HCT116 (cell line): ENCODE results near the gene MLEC. TPM values are rescaled to one million over a fixed set of nuclear protein-coding genes. Genes with fewer than 3 reads are reported as not detected.

Experiments used
- ATAC-seq: fragments of 200-7000 bp; cut with Tn5 transposase; 2 replicates; pipeline ENCODE4 v1.9.1; 2020; ENCODE audit warnings: mild to moderate bottlenecking, moderate library complexity
- BruUV-seq: library from RNA; stranded (reverse); fragments of 400-500 nt; replicated peaks from 2 replicates; lab custom pipeline; 2021; lab: Mats Ljungman, UMichigan
- CTCF ChIA-PET: fragments of 300-600 bp; sonication (Branson Sonifier 250); formaldehyde crosslinking; loops from one replicate; lab custom pipeline; 2021; ENCODE audit warnings: antibody characterized with exemption; lab: Charles Lee
- POLR2A ChIA-PET: fragments of 300-600, 350-600 bp; sonication (Branson Sonifier 250); formaldehyde crosslinking; loops from one replicate; lab custom pipeline; 2021; ENCODE audit warnings: antibody characterized with exemption; lab: Charles Lee
- RAD21 ChIA-PET, 2 experiments: fragments of 300-600 bp; sonication (Branson Sonifier 250); formaldehyde crosslinking; loops; one replicate each; lab custom pipeline; 2023; ENCODE audit warnings: low total read pairs in 2 of 2; ENCODE audit not compliant: uncharacterized antibody in 2 of 2, unreplicated experiment in 2 of 2, low non-redundant PET in 1 of 2; lab: Charles Lee
- DNase-seq: peaks from one replicate; pipeline ENCODE4 v3.0.0-alpha.2; 2010; ENCODE audit warnings: low read depth, low spot score
- H2AFZ ChIP-seq: fragments of 200-600 bp; shearing (Covaris generic), sonication (generic); 2 replicates; pipeline ENCODE4 v1.6.1; 2017; ENCODE audit warnings: low read depth, mixed run types, mixed read lengths, antibody characterized with exemption, low read length; ENCODE audit not compliant: poor library complexity, severe bottlenecking
- H3K27ac ChIP-seq: 2 replicates; pipeline ENCODE4 v1.5.1; 2012; ENCODE audit warnings: low read depth, low read length
- H3K27me3 ChIP-seq: fragments of 200-600 bp; sonication (generic); 2 replicates; pipeline ENCODE4 v1.6.1; 2016; ENCODE audit warnings: mixed run types, low read length, mixed read lengths; ENCODE audit not compliant: insufficient read depth
- H3K36me3 ChIP-seq, 2 experiments: fragments of 200-500 bp in 1 of 2; fragments of 200-600 bp in 1 of 2; sonication (Bioruptor generic) in 1 of 2; sonication (generic) in 1 of 2; 2 replicates each; pipeline versions ENCODE4 v1.5.1 to v1.6.1; 2014 to 2016; ENCODE audit warnings: low read length in 2 of 2, inconsistent platforms in 1 of 2, mixed read lengths in 1 of 2, mixed run types in 1 of 2; ENCODE audit not compliant: insufficient read depth in 2 of 2, control insufficient read depth in 1 of 2
- H3K4me1 ChIP-seq, 2 experiments: fragments of 200-600 bp in 1 of 2; sonication (generic) in 1 of 2; 2 replicates each; pipeline versions ENCODE4 v1.5.1 to v1.6.1; 2012 to 2017; ENCODE audit warnings: low read length in 2 of 2, inconsistent platforms in 1 of 2, mild to moderate bottlenecking in 1 of 2, mixed read lengths in 1 of 2, mixed run types in 1 of 2, moderate library complexity in 1 of 2; ENCODE audit not compliant: insufficient read depth in 2 of 2, control insufficient read depth in 1 of 2
- H3K4me2 ChIP-seq: fragments of 200-600 bp; sonication (generic); 2 replicates; pipeline ENCODE4 v1.6.1; 2017; ENCODE audit warnings: mixed run types, low read length, mixed read lengths
- H3K4me3 ChIP-seq, 2 experiments: fragments of 200-600 bp in 1 of 2; sonication (generic) in 1 of 2; replicated peaks in 1 of 2; 2 replicates each; pipeline ENCODE4 v1.5.1; 2011 to 2016; ENCODE audit warnings: low read length in 2 of 2, control low read depth in 1 of 2, low read depth in 1 of 2, mild to moderate bottlenecking in 1 of 2, mixed read lengths in 1 of 2, mixed run types in 1 of 2
- H3K79me2 ChIP-seq: fragments of 200-600 bp; sonication (generic); 2 replicates; pipeline ENCODE4 v1.6.1; 2017; ENCODE audit warnings: mild to moderate bottlenecking, mixed run types, low read length, moderate library complexity, mixed read lengths; ENCODE audit not compliant: insufficient read depth
- H3K9ac ChIP-seq: fragments of 200-600 bp; sonication (generic); 2 replicates; pipeline ENCODE4 v1.6.1; 2016; ENCODE audit warnings: low read length, mixed read lengths
- H3K9me2 ChIP-seq: fragments of 200-600 bp; sonication (generic), shearing (Covaris generic); 2 replicates; pipeline ENCODE4 v1.6.1; 2017; ENCODE audit warnings: mixed run types, mild to moderate bottlenecking, moderate library complexity; ENCODE audit not compliant: insufficient read depth
- H3K9me3 ChIP-seq, 2 experiments: fragments of 200-500 bp in 1 of 2; fragments of 200-600 bp in 1 of 2; sonication (Bioruptor generic) in 1 of 2; sonication (generic) in 1 of 2; 2 replicates each; pipeline ENCODE4 v1.6.1; 2014 to 2017; ENCODE audit warnings: low read length in 2 of 2, mixed read lengths in 2 of 2, inconsistent platforms in 1 of 2, low read depth in 1 of 2, mild to moderate bottlenecking in 1 of 2, mixed run types in 1 of 2, moderate library complexity in 1 of 2; ENCODE audit not compliant: control insufficient read depth in 1 of 2, insufficient read depth in 1 of 2
- H4K20me1 ChIP-seq: fragments of 200-600 bp; sonication (generic), shearing (Covaris generic); 2 replicates; pipeline ENCODE4 v1.6.1; 2017; ENCODE audit warnings: mixed run types, mild to moderate bottlenecking, moderate library complexity; ENCODE audit not compliant: insufficient read depth
- ATF3 ChIP-seq: IDR thresholded peaks from 2 replicates; pipeline ENCODE4 v1.6.1; 2012
- CBX3 ChIP-seq: IDR thresholded peaks from 2 replicates; pipeline ENCODE4 v1.6.1; 2012; ENCODE audit warnings: low read depth
- CEBPB ChIP-seq: IDR thresholded peaks from 2 replicates; pipeline ENCODE4 v1.6.1; 2012; ENCODE audit warnings: low read depth
- CTCF ChIP-seq, 3 experiments: fragments of 200-600 bp in 1 of 3; sonication (generic) in 1 of 3; IDR thresholded peaks in 2 of 3; conservative IDR thresholded peaks in 1 of 3; 2 replicates each; pipeline ENCODE4 v1.5.1; 2012 to 2017; ENCODE audit warnings: low read depth in 2 of 3, low read length in 2 of 3, antibody characterized with exemption in 1 of 3, borderline replicate concordance in 1 of 3, control low read depth in 1 of 3, mild to moderate bottlenecking in 1 of 3, mixed read lengths in 1 of 3, mixed run types in 1 of 3, moderate library complexity in 1 of 3; ENCODE audit not compliant: insufficient read depth in 1 of 3
- ELF1 ChIP-seq: IDR thresholded peaks from 2 replicates; pipeline ENCODE4 v1.6.1; 2012; ENCODE audit warnings: low read depth, borderline replicate concordance
- EZH2 ChIP-seq: fragments of 200-600 bp; sonication (generic); IDR thresholded peaks from 2 replicates; pipeline ENCODE4 v1.6.1; 2017; ENCODE audit warnings: antibody characterized with exemption, mixed run types
- FOSL1 ChIP-seq: IDR thresholded peaks from 2 replicates; pipeline ENCODE4 v1.6.1; 2012; ENCODE audit warnings: low read depth
- JUND ChIP-seq: IDR thresholded peaks from 2 replicates; pipeline ENCODE4 v1.6.1; 2012
- RAD21 ChIP-seq: IDR thresholded peaks from 2 replicates; pipeline ENCODE4 v1.6.1; 2012; ENCODE audit warnings: low read depth, mild to moderate bottlenecking
- REST ChIP-seq: IDR thresholded peaks from 2 replicates; pipeline ENCODE4 v1.6.1; 2012; ENCODE audit warnings: low read depth
- SIN3A ChIP-seq: IDR thresholded peaks from 2 replicates; pipeline ENCODE4 v1.6.1; 2012; ENCODE audit warnings: low read depth
- SP1 ChIP-seq: IDR thresholded peaks from 2 replicates; pipeline ENCODE4 v1.6.1; 2012; ENCODE audit warnings: low read depth
- SRF ChIP-seq: IDR thresholded peaks from 2 replicates; pipeline ENCODE4 v1.6.1; 2012; ENCODE audit warnings: low read depth
- TCF7L2 ChIP-seq: IDR thresholded peaks from 2 replicates; pipeline ENCODE4 v1.7.0; 2011; ENCODE audit warnings: borderline replicate concordance, inconsistent platforms; ENCODE audit not compliant: insufficient read depth, insufficient read length; ENCODE audit errors: extremely low read depth
- ZFX ChIP-seq: fragments of 450-650 bp; IDR thresholded peaks from 2 replicates; pipeline ENCODE4 v1.6.1; 2017
- ZNF274 ChIP-seq: fragments of 200-500 bp; sonication (Bioruptor generic); IDR thresholded peaks from 2 replicates; pipeline ENCODE4 v1.6.1; 2014; ENCODE audit warnings: mild to moderate bottlenecking, low read depth, low read length, inconsistent platforms
- intact Hi-C: fragments of 100-400 bp; cut with micrococcal nuclease; formaldehyde crosslinking; loops from 2 replicates; pipeline ENCODE4 v1.10.0; 2022
- total RNA-seq: library from RNA; stranded (reverse); gene quantifications from one replicate; pipeline ENCODE4 v1.2.1, GENCODE V29; 2021; ENCODE audit not compliant: unreplicated experiment

MLEC gene
- total RNA-seq, 1 experiment from 2014 or later = 152 TPM

- Histone ChIP-seq H3K9me2 (no peaks in the 10 kb centered on the region), H3K36me3 (peaks cover 17 to 39% of the 10 kb centered on the region in 2 experiments), H3K9me3 (no peaks in the 10 kb centered on the region), H3K4me3 (no peak overlapping the region), H3K4me2 (no peak overlapping the region), H4K20me1 (no peaks in the 10 kb centered on the region), H3K27me3 (no peaks in the 10 kb centered on the region), H3K4me1 (no peaks in the 10 kb centered on the region), H2AFZ (no peak overlapping the region), H3K9ac (no peak overlapping the region), H3K27ac (no peak overlapping the region), H3K79me2 (no peaks in the 10 kb centered on the region)
- ATAC-seq (no peak), DNase-seq (no peak)
- intact Hi-C loops = no loop called here
- no TSS peak for BruUV-seq
- RAD21 ChIA-PET = no interaction called here
- TF ChIP-seq ZNF274 (no peak), TCF7L2 (no peak), ZFX (no peak), CBX3 (no peak)
- POLR2A ChIA-PET = no interaction called here
- CTCF ChIA-PET = no interaction called here
Observed at GRCh38 chr12:120703311-120703942, 16.5 kb downstream of the MLEC start.

GRCh38 chr12:120705618-120706017 lies 18.7 kb downstream of the MLEC start:
- ChIA-PET CTCF (no interaction called here), RAD21 (interaction anchor here in 1 of 2 experiments (0.7 kb wide), 1 partner anchor 18 kb away, joined by 3 read pairs; no protein-coding TSS in a partner anchor), POLR2A (no interaction called here)
- Histone ChIP-seq H3K27me3 (no peaks in the 10 kb centered on the region), H3K4me2 (no peak overlapping the region), H3K9ac (no peak overlapping the region), H3K9me3 (no peaks in the 10 kb centered on the region), H3K36me3 (peaks cover 5 to 25% of the 10 kb centered on the region in 2 experiments; a peak in 3 of 4 replicates), H3K4me1 (peaks cover 6% of the 10 kb centered on the region in 2 experiments; a peak in 3 of 4 replicates), H3K79me2 (peaks cover 1% of the 10 kb centered on the region; the same call in 1 of the 2 replicates), H2AFZ (no peak overlapping the region), H3K4me3 (no peak overlapping the region), H4K20me1 (no peaks in the 10 kb centered on the region), H3K27ac (no peak overlapping the region), H3K9me2 (no peaks in the 10 kb centered on the region)
- intact Hi-C loops = no loop called here
- DNase-seq = no peak
- no TSS peak for BruUV-seq
- no peak for ATAC-seq
- TF ChIP-seq JUND (no peak), EZH2 (no peak), FOSL1 (no peak), ELF1 (no peak), RAD21 (no peak), SIN3A (no peak), CTCF (IDR thresholded peaks at IDR 0.05 in 2 of 3, conservative IDR thresholded peaks at IDR 0.05 in 1 of 3; ENCODE audit: borderline replicate concordance in 1 of 3, insufficient read depth in 1 of 3, low read depth in 2 of 3, low read length in 2 of 3) (no peak), REST (no peak), ZNF274 (no peak), CEBPB (no peak), SP1 (no peak), ATF3 (no peak), SRF (no peak), TCF7L2 (no peak)
